HEK293 (cell line): ENCODE data around the gene ZBED1.
A peak's percentile ranks its signal among the peaks of the same experiment; 100 is the strongest.

Experiments used
- CTCF ChIA-PET: fragments of 350-600 bp; formaldehyde crosslinking; extraction: SDS; loops from one replicate; lab custom pipeline; 2021; ENCODE audit warnings: antibody characterized with exemption; lab: Yijun Ruan, JAX
- POLR2A ChIA-PET: fragments of 300-600 bp; formaldehyde crosslinking; extraction: SDS; loops from one replicate; lab custom pipeline; 2020; ENCODE audit warnings: antibody characterized with exemption, inconsistent platforms; lab: Yijun Ruan, JAX
- H3K27ac ChIP-seq: fragments of 200-500 bp; sonication (Bioruptor generic); 2 replicates; pipeline ENCODE4 v1.5.1; 2014; ENCODE audit warnings: low read depth, low read length, control low read depth, inconsistent platforms; ENCODE audit errors: extremely low read depth
- H3K36me3 ChIP-seq, 2 experiments: fragments of 200-500 bp in 1 of 2; sonication (Bioruptor generic) in 1 of 2; 1 replicate in 1 of 2; 2 replicates in 1 of 2; pipeline ENCODE4 v1.5.1; 2014 to 2017; ENCODE audit warnings: inconsistent platforms in 2 of 2, low read length in 2 of 2; ENCODE audit not compliant: control insufficient read depth in 2 of 2, insufficient read depth in 1 of 2
- H3K4me1 ChIP-seq: fragments of 200-500 bp; sonication (Bioruptor generic); 2 replicates; pipeline ENCODE4 v1.5.1; 2014; ENCODE audit warnings: mild to moderate bottlenecking, low read length, inconsistent platforms; ENCODE audit not compliant: control insufficient read depth, insufficient read depth
- H3K4me3 ChIP-seq: 2 replicates; pipeline ENCODE4 v1.5.1; 2011; ENCODE audit warnings: low read depth, mild to moderate bottlenecking, control low read depth, low read length, moderate library complexity
- H3K9me3 ChIP-seq: fragments of 200-500 bp; sonication (Bioruptor generic); 2 replicates; pipeline ENCODE4 v1.5.1; 2014; ENCODE audit warnings: low read depth, low read length, inconsistent platforms; ENCODE audit not compliant: control insufficient read depth, insufficient read depth
- FEZF1 ChIP-seq: fragments of 450-650 bp; formaldehyde crosslinking; IDR thresholded peaks from 2 replicates; pipeline ENCODE4 v1.5.1; 2016; ENCODE audit warnings: missing biosample characterization, missing genetic modification characterization
- HOXA7 ChIP-seq: sonication (generic); formaldehyde crosslinking; IDR thresholded peaks from 2 replicates; pipeline ENCODE4 v1.8.1; 2022; ENCODE audit warnings: missing genetic modification reagents, borderline replicate concordance
- KLF10 ChIP-seq: fragments of 450-650 bp; IDR thresholded peaks from 2 replicates; pipeline ENCODE4 v1.5.1; 2018; ENCODE audit warnings: missing biosample characterization, mild to moderate bottlenecking, missing genetic modification characterization
- YY2 ChIP-seq: fragments of 450-650 bp; formaldehyde crosslinking; IDR thresholded peaks from 2 replicates; pipeline ENCODE4 v1.5.1; 2016; ENCODE audit warnings: missing biosample characterization, missing genetic modification characterization
- ZBTB17 ChIP-seq: fragments of 450-650 bp; formaldehyde crosslinking; IDR thresholded peaks from 2 replicates; pipeline ENCODE4 v1.5.1; 2016; ENCODE audit warnings: missing biosample characterization, missing genetic modification characterization
- ZNF169 ChIP-seq: fragments of 450-650 bp; formaldehyde crosslinking; IDR thresholded peaks from 2 replicates; pipeline ENCODE4 v1.5.1; 2016; ENCODE audit warnings: missing biosample characterization, missing genetic modification characterization
- ZNF239 ChIP-seq: fragments of 450-650 bp; formaldehyde crosslinking; IDR thresholded peaks from 2 replicates; pipeline ENCODE4 v1.5.1; 2016; ENCODE audit warnings: missing biosample characterization, missing genetic modification characterization
- ZNF280D ChIP-seq: fragments of 450-650 bp; formaldehyde crosslinking; IDR thresholded peaks from 2 replicates; pipeline ENCODE4 v1.5.1; 2016; ENCODE audit warnings: missing biosample characterization, missing genetic modification characterization
- ZNF366 ChIP-seq: fragments of 450-650 bp; formaldehyde crosslinking; conservative IDR thresholded peaks from 2 replicates; pipeline ENCODE4 v1.5.1; 2016; ENCODE audit warnings: missing biosample characterization, missing genetic modification characterization
- ZNF416 ChIP-seq: fragments of 450-650 bp; formaldehyde crosslinking; IDR thresholded peaks from 2 replicates; pipeline ENCODE4 v1.5.1; 2016; ENCODE audit warnings: missing biosample characterization, missing genetic modification characterization
- ZNF571 ChIP-seq: fragments of 450-650 bp; formaldehyde crosslinking; IDR thresholded peaks from 2 replicates; pipeline ENCODE4 v1.5.0; 2017; ENCODE audit warnings: missing biosample characterization, missing genetic modification characterization
- TF ChIP-seq, protein P1 (sequence below): fragments of 450-650 bp; formaldehyde crosslinking; IDR thresholded peaks from 2 replicates; pipeline ENCODE4 v1.5.1; 2016; ENCODE audit warnings: missing biosample characterization, missing genetic modification characterization

Gene ZBED1

GRCh38 chrX:2486476-2487133, 14.2 kb downstream of the ZBED1 start (continued):
- TF ChIP-seq ZNF280D (tag by site-specific recombination): no peak
- TF ChIP-seq FEZF1 (tag by site-specific recombination): no peak
- no peak for TF ChIP-seq ZNF239 (tag by site-specific recombination)

- TF ChIP-seq ZNF366 (tag by site-specific recombination) (peak; percentile 90), ZNF571 (tag by site-specific recombination) (no peak), KLF10 (tag by site-specific recombination) (no peak)
- TF ChIP-seq, protein P1, sequence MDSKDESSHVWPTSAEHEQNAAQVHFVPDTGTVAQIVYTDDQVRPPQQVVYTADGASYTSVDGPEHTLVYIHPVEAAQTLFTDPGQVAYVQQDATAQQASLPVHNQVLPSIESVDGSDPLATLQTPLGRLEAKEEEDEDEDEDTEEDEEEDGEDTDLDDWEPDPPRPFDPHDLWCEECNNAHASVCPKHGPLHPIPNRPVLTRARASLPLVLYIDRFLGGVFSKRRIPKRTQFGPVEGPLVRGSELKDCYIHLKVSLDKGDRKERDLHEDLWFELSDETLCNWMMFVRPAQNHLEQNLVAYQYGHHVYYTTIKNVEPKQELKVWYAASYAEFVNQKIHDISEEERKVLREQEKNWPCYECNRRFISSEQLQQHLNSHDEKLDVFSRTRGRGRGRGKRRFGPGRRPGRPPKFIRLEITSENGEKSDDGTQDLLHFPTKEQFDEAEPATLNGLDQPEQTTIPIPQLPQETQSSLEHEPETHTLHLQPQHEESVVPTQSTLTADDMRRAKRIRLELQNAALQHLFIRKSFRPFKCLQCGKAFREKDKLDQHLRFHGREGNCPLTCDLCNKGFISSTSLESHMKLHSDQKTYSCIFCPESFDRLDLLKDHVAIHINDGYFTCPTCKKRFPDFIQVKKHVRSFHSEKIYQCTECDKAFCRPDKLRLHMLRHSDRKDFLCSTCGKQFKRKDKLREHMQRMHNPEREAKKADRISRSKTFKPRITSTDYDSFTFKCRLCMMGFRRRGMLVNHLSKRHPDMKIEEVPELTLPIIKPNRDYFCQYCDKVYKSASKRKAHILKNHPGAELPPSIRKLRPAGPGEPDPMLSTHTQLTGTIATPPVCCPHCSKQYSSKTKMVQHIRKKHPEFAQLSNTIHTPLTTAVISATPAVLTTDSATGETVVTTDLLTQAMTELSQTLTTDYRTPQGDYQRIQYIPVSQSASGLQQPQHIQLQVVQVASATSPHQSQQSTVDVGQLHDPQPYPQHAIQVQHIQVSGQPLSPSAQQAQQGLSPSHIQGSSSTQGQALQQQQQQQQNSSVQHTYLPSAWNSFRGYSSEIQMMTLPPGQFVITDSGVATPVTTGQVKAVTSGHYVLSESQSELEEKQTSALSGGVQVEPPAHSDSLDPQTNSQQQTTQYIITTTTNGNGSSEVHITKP (tag by site-specific recombination): 0 out of 2 replicates have a peak, but pooled peaks have one; percentile 15
- CTCF ChIA-PET: no interaction called here
- H3K27ac ChIP-seq: no peak overlapping the region
Observed at GRCh38 chrX:2485789-2486345, 14.9 kb downstream of the ZBED1 start.

GRCh38 chrX:2484721-2485648, 15.8 kb downstream of the ZBED1 start:
- no peak overlapping the region for H3K4me3 ChIP-seq
- TF ChIP-seq YY2 (tag by site-specific recombination) (no peak), ZBTB17 (tag by site-specific recombination) (no peak), ZNF416 (tag by site-specific recombination) (no peak), HOXA7 (CRISPR knock-in tag) (no peak), ZNF169 (tag by site-specific recombination) (no peak)
- H3K9me3 ChIP-seq: no peaks in the 10 kb centered on the region
- no peak overlapping the region for H3K27ac ChIP-seq
- H3K4me1 ChIP-seq: no peaks in the 10 kb centered on the region
- H3K36me3 ChIP-seq: peaks cover 27 to 42% of the 10 kb centered on the region in 2 experiments
- ChIA-PET POLR2A (no interaction called here), CTCF (no interaction called here)

More at GRCh38 chrX:2485789-2486345, 14.9 kb downstream of the ZBED1 start:
- Histone ChIP-seq H3K36me3 (peaks cover 27 to 51% of the 10 kb centered on the region in 2 experiments), H3K9me3 (no peaks in the 10 kb centered on the region), H3K4me3 (no peak overlapping the region), H3K4me1 (no peaks in the 10 kb centered on the region)
- POLR2A ChIA-PET: no interaction called here
